Stimulated activated CD4-positive, alpha-beta T cell treated with anti-CD3 and anti-CD28 coated beads, Interleukin-1b, Interleukin-23, amount 100 ng/mL, for 24 hours (primary cell): ENCODE results near the gene APPL2.

Experiments
- DNase-seq, 4 experiments: peaks; one replicate each; pipeline ENCODE4 v3.0.0-alpha.2; 2020; ENCODE audit warnings: low read depth in 4 of 4, low spot score in 1 of 4

The APPL2 gene, protein sequence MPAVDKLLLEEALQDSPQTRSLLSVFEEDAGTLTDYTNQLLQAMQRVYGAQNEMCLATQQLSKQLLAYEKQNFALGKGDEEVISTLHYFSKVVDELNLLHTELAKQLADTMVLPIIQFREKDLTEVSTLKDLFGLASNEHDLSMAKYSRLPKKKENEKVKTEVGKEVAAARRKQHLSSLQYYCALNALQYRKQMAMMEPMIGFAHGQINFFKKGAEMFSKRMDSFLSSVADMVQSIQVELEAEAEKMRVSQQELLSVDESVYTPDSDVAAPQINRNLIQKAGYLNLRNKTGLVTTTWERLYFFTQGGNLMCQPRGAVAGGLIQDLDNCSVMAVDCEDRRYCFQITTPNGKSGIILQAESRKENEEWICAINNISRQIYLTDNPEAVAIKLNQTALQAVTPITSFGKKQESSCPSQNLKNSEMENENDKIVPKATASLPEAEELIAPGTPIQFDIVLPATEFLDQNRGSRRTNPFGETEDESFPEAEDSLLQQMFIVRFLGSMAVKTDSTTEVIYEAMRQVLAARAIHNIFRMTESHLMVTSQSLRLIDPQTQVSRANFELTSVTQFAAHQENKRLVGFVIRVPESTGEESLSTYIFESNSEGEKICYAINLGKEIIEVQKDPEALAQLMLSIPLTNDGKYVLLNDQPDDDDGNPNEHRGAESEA

DNA sequence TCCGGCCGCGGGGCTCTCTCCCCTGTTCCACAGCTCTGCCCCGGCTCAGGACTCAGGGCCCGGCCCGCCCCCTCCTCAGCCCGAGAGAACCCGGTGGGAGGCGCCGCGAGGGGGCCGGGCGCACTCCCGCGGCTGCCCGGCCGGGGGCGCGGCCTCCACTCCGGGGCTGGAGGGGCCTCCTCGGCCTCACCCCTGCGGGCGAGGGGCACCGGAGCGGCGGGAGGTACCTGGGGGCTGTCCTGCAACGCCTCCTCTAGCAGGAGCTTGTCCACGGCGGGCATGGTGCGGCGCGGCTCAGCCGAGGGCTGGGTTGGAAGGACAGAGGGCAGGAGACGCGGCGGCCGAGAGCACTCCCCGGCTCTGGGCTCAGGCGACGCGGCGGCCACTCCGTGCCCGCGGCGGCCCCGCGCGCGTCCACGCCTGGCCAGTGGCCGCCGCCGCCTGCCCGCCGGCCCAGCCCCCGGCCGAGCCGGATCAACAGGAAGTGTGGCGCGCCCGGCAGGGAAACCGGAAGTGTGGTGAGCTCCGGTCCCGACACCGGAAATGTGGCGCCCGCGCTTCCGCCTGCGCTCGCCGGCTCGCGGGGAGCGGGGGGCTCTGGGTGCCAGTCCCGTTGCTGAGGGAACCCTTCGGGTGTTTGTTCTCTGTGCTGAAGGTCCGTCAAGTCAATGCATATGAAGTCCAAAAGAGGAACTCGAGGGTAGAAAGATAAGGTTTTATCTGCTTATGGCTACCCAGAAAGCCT is at the start of gene APPL2:
TSS of gene APPL2 (minus strand) at position 443 of the 745 bp plus-strand sequence. CDS start at position 281, 162 bp downstream.
- DNase-seq, result peak; percentile 66 to 77 (median 73)

DNA sequence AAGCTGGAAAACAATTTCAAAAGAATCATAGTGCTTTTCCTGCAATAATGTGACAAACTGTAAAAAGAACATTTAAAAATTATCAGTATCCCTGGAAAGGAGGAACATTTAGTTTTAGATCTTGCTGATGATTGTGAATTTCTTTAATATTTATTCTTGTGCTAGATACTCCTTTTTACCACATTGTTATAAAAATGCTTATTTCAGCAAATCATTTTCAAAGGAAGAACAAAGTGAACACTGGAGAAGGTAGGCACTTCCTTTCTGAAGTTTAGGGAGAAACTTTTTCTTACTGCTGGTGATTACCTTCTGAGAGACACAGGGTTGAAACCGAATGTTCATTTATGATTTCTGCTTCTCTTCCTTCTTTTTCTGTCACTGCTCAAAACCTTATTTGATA is 49.4 kb upstream of the APPL2 start:
- DNase-seq, result no peak

DNA sequence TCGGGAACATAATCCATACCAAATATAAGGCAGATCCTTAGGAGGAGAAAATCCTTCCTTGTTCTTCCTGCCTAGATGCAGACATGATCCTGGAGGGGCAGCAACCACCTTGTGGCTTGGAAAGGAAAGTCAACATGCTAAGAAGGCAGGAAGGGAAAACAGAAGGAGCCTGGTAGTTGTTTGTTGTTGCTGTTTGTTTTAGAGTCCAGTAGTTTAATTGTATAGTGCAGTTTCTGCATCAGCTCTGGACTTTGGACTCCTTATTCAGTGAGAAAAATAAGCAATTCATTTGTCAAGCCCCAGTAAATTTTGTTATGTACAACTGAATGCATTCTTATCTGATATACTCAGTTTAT is 45.7 kb upstream of the APPL2 start:
- DNase-seq, result no peak

DNA sequence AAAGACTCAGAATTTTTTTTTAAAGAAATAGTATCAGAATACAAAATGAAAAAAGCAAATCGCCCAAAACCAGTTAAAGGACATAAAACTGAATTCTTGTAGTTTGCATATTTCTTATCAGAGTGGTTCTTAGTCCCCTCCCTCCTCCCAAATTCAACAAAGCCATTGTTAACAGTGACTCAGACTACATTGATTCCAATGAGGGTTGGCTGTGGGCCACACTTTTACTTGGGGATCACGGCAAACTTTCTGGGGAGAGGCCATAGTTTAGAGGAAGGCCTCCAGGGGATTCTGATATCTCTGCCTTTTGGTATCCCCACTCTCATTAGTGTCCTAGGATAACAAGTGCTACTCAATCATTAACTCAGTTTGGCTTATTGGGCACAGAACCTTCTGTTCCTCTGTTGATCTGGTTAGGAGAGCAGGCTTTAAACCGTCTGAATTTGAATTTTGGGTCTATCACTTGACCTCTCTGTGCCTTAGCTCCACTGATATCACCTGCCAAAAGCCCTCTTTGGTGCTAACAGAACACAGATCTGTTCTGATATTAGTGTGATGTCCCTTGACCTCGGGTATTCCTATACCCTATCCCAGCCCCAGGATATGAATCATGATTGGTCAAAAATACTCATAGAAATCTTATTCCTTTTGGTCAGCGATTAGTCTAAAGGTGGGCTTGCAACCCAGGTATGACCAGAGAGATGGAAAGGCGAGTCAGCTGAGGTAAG is 45.2 kb upstream of the APPL2 start:
- DNase-seq, result no peak

DNA sequence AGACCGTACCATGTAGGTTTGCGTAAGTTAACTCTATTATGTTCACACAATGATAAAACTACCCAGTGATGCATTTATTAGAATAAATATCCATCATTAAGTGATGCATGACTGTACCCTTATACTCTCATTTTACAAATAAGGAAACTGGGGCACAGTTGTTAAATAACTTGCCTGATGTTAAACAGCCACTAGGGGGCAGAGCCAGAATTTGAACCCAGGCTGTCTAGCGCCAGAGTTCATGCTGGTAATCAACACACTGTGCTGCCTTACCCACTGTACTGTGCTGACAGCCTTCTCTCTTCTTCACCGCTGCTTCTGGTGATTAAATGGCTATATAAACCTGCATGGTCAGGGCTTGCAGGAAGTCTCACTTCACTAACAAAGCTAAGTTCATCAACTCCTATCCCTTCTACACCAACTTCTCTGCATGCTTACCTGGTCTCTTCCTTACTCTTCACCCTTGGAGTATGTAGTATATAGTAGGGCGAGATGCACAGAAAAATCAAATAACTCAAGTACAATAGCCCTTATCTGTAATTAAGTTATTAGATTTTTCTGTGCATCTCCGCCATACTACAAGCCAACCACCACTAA is 43.6 kb upstream of the APPL2 start:
- DNase-seq, result peak in 3 of 4 experiments; percentile 1 to 18 (median 16)

DNA sequence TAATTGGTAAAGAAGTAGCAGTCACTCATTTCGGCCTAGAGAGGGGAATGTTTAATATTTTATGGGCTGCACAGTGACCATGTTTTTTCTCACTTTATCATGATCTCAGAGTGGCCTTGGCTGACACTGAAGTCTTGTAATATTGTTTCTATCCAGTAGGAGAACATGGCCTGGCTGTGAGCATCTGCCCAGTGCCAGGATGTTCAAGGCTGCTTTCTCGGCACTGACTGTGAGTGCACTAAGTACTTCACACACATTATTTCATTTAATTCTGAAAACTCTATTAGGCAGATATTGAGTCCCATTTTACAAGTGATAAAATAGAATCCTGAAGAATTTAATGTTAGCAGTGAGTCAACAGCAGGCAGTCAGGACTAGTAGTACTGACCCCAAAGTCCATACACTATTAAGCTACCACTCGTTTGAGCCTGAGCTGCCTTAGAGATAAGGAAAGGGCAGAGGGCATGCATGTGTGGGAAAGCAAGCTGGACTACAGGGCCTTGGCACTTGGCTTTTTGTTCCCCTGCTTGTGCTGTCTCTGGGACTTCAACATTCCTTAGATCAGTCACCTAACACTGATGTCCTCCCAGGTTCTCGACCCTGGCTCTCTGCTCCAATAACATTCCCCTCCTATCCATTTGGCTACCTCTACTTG is 42.2 kb upstream of the APPL2 start:
- no peak for DNase-seq

DNA sequence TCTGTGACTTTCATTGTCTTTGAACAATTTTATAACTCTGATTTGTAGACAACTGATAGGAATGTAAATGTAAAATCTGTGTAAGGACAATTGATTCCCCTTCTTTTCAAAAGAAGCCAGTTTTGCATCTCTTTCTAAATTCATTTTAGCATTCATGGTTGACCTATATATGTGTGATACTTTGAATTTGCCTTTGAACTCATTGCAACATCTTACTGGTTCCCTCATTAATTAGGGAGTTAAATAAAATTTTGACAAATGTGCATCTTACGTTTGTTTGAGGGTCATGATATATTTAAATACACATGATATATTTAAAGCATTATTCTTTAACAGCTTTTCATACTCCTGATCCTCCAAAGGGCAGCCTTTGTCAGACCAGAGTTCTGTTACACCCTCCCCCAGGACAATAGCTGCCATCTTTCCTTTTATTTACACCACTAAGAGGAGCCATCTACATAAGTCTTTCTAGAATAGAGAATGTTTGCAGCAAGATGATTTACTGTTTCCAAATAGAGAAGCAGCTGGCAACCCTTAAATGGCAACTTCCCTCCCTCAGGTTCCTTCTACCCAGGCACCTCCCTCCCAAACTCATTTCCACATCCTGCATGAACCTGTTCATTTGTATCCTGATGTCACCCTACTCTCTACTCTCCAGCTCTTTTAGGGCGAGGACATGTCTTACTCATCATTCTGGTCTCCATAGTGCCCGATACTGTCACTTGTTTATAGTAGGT is 40.2 kb upstream of the APPL2 start:
- DNase-seq, result no peak

DNA sequence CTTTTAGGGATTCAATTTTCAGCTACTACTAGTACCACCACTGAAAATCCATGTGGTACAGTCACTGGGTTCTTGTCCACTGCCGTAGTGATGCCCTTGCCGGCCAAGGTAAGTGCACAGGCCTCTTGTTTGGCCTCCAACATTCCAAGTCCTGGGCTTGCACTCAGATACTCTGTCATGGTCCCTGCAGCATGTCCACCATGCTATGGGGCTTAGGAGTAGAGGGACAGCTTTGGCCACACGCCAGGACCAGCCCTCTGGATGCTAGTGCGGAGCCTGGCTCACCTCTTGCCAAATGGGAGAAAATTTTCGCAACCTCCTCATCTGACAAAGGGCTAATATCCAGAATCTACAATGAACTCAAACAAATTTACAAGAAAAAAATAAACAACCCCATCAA is 38.6 kb upstream of the APPL2 start:
- DNase-seq, result no peak

DNA sequence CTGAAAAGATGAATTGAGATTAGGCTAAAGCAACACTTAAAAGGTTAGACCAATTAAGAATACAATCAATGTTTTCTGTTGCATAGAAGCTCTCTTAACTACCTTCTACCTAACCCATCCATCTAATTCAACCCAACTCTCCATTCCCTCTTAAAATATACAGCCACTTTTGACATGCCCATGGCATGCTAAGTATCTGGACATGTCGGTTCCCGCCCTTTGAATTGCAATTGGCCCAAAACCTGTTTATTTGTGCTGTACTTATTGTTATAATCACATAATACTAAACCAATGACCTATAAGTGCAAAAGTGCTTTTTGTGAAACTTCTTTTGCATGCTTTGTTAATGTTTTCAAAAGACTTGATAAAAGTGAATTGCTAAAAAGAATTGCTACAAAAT is 37.6 kb upstream of the APPL2 start:
- DNase-seq, result no peak

DNA sequence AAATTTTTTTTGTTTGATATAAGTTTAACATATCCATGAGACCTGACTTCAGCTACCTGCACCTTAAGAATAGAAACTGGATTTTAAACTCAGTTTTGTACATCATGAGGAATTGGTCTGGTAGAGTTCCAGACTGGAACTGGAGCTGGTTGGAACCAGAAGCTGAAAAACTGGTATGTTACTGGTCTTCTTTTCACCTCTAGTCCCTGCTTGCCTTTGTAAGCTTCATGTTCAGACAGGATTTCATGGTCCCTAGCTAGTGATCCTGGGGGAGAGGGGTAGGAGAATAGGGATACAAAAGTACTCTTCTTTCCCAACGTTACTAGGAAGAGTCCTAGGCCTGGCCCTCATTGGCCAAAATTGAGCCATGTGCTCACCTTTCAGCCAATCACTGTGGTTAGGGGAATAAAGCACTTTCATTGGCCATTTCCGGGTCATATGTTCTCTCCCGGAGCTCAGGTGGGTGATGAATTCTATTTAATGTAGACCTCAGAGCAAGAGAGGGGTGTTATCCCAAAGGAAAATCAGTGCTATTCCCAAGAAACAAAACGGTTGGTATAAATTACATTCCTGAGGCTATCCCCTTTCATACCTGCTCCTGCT is 36.9 kb upstream of the APPL2 start:
- no peak for DNase-seq

DNA sequence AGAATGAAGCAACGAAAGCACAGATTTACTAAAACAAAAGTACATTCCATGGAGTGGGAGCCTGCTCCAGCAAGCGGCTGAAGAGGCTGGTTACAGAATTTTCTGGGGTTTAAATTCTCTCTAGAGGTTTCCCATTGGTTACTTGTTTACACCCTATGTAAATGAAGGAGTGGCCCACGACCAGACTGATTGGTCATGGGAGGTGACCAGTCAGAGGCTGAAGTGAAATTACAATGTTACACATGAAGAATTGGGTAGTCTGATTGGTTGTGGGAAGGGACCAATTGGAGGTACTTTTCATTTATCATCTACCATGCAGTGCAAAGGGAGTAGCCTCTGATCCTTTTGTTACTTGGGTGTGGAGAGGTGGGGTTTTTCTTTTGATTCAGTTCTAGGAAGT is 36.2 kb upstream of the APPL2 start:
- DNase-seq, result no peak

DNA sequence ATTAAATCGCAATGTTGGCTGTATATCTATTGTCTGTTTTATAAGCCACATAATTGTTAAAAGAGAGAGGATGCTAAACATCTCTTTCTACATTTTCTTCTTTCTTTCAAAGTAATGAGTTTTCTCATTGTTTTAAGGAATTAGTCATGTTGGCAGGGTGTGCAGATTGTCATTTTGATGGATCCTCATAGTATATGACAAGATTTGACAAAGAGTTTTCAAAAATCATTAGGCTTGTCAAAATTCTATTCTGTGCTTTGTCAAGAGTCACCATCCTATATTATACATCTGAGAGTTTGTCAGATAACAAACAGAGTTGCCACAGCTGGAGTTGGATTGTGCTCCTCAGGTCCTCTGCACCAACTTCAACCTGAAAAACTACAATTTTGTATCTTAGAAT is 35.4 kb upstream of the APPL2 start:
- no peak for DNase-seq

DNA sequence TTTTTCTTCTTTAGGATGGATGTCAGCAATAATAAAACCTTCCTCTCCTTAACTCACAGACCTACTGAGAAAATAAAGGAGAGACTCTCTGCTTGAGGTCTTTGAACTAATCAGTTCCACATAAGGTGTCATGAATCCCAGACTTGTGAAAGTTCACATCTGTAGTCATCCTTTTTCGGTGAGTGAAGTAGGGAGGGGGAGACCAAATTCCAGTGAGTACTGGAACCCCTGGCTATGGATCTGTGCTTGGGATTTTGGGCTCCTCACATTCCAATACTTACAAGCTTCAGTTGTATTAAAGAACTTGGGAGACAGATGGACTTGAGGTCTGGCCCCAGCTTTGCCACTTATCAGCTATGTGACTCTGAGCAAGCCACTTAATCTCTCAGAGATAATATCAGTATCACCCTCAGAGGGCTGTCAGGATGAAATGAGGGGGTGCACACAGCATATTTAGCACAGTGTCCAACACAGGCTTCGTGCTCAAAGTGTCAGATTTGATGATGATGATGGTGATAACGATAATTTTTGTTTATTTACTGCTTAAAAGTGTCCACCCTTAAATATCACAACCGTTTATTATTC is 34.8 kb upstream of the APPL2 start:
- no peak for DNase-seq

DNA sequence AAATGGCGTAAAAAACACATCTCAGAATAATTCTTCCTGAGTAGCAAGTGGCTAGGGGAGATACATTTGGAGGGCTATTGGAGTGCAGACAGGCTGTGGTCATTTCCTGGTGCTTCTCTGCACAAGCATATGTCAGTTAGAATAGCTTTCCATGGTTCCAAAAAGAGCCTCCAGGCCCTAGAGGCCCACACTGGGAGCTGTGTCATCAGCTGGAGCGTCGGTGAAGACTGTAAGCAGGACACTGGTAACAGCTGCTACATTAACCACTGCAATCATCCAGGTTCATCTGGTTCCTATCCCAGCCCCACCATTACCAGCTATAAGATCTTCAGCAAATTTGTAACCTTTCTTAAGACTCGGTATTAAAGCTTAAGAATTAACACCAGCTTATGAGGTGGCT is 31.7 kb upstream of the APPL2 start:
- no peak for DNase-seq

DNA sequence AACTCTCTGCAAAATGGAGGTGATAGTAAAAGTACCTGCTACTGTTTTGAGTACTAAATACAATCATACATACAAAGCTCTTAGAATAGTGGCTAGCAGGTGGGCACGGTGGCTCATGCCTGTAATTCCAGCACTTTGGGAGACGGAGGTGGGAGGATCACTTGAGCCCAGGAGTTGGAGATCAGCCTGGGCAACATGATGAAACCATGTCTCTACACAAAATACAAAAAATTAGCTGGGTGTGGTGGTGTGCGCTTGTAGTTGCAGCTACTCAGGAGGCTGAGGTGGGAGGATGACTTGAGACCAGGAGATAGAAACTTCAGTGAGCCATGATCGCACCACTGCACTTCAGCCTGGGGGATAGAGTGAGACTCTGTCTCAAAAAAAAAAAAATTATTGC is 28.8 kb upstream of the APPL2 start:
- DNase-seq, result no peak

DNA sequence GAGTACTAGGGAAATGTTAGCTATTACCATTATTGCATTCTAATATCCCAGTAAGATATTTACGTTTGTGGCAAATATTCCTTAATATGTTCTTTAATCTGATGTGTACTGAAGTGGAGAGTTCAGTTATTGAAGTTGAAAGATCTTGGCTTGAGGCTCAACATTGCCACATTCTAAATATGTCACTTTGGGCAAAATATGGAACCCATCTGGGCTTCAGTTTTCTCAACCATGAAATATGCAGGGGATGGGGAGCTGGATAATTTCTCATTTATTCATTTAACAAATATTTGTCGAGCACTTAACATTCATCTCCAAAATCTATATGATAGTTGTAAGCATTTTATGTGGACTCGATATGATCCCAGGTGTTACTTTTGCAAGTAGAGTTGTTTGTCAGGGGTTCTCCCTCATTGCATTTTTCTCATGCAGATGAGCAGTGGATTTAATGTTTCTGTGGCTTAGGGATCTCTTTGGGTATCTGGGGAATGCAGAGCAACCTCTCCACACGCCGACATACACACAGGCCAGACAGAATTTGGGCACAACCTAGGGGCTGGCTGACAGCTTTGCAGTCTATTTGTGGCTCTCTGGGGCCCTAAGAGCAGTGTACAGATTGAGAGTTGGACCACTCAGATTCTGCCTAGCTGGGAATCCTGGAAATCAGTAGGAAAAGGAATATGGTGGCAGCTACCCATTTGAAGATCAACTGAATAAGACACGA is 26.6 kb upstream of the APPL2 start:
- no peak for DNase-seq

DNA sequence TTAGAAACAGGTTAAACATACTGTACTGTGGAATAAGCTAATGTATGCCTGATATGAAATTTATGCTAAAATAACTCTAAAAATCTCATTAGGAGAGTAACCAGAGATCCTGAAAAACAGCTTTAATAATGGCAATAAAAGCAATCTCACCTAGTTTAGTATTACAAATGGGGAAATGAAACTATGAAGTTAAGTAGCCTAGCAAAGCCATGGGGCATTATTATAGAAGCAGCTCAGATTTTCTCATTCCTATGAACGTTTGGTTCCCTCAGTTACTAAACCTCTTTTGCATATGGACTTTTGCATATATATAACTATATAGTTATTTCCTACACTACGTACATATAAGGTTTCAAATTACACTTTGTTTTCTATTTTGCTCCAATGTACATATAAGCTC is 25.0 kb upstream of the APPL2 start:
- DNase-seq, result no peak

DNA sequence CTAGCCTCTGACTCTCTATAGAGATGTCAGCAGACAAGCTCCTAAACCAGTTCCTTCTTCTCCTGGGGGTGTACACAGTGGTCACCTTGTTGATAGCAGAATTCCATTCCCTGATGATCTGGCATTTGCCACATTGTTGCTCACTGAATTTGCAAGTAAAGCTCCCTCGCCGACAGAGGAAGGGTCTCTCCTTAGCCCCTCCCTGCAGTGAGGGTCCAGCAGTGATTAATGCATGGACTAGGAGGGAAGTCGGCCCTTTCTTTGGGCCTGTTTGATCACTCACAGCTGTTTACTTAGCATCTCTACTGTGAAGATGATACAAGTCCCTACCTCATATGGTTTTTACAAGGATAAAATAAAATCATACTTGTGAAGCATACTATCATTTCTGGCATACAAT is 23.3 kb upstream of the APPL2 start:
- DNase-seq, result no peak
